GM18502 (cell line): ENCODE measurements around the gene NEK11.

ENCODE experiments used
- ATAC-seq: cut with Tn5 transposase; IDR thresholded peaks from one replicate; pipeline ENCODE4 v1.9.1; 2021; ENCODE audit warnings: mild to moderate bottlenecking; ENCODE audit not compliant: unreplicated experiment, poor library complexity

Gene NEK11

GRCh38 chr3:131110087-131110486 lies 83.4 kb downstream of the NEK11 start:
- ATAC-seq, result no peak

DNA sequence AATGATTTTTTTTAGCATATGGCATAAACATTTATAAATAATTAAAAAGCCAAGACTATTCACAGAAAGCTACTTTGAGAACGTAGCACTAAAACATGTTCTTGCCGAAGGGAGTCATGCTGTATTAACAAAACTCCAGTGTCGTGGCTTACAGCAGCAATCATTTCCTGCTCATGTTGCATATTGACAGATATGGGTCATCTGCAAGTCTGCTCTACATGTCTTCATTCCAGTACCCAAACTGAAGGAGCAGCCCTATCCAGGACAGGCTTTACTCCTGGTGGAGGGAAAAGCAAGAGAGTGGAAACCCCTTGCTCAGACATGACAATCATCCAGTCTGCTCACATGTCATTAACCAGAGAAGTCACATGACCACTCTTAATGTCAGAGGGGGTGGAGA lies 87.6 kb downstream of the NEK11 start:
- no peak for ATAC-seq

DNA sequence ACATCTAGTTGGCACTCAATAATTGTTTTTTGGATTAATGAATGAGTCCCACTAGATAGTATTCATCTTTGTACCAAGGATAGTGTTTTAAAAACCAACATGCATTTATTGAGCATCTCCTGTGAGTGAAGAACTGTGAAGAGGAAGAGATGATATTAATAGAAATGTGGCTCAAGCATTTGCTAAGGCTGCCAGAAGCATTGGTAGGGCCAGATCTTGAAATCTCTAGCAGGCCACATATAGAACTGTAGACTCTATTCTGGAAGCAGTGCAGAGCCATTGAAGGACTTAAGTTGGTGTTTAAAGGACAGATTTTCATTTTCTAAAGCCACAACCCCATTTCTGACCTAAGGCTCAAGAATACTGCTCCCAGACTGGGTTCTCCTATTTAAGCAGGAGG lies 99.0 kb downstream of the NEK11 start:
- no peak for ATAC-seq

- ATAC-seq, result no peak
Measured at GRCh38 chr3:131140891-131141290, 114.2 kb downstream of the NEK11 start.

DNA sequence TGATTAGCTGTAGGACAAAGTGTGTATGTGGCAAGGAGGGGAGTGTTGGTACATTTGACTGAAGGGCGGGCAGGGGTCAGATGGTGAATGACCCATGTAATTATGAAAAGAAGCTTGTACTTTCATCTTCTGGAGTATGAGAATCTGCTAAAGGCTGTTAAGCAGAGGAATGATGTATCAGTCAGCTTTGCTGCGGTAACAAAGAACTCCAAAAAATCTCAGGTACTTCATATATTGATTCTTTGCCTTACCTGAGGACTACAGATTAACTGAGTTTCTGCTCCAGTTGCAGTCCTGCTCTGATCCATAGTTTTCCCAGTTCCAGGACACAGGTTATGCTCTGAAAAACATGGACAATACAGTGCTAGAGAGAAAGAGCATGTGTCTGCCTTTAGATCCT lies 115.1 kb downstream of the NEK11 start:
- ATAC-seq, result no peak

GRCh38 chr3:131142580-131142979 lies 115.9 kb downstream of the NEK11 start:
- no peak for ATAC-seq

DNA sequence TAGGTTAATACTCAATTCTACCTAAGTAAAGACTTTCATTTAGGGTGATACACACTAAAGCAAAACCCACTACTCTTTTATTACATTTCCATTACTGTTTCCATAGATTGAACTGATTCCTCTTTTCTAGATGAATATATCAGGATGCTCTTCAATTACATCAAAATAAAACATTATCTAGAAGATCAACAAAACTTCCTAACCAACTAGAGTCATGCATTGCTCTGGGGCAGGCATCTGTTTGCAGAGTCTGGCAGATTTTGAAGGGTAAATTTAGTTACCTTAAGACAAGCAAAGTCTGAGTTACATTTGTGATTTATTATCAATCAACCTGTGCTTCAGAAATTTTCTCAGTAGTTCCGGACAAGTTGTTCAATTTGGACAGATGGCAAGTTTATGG lies 117.1 kb downstream of the NEK11 start:
- ATAC-seq, result no peak

- ATAC-seq, result no peak
Measured at GRCh38 chr3:131147534-131147933, 120.9 kb downstream of the NEK11 start.

GRCh38 chr3:131158434-131158833 lies 131.8 kb downstream of the NEK11 start:
- ATAC-seq, result no peak

GRCh38 chr3:131162516-131162915 lies 135.8 kb downstream of the NEK11 start:
- ATAC-seq, result no peak

DNA sequence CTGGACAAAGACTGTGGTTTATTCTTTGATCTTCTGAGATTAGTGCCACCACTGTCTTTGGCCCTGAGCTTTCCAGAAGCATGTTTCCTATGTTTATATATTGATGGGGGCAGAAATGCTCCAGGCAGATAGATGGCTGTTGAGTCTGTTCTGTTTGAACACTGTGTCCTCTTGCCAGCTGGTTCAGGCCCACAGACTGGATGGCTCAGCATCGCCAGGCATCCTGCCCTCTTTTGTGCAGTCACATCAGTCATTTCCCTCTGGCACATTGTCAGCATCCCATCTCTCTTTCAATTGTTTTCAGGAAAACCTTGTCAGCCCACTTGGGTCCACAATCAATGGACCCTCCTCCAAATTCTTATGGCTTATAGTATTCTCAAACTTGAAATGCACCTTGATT lies 141.2 kb downstream of the NEK11 start:
- no peak for ATAC-seq

- no peak for ATAC-seq
Measured at GRCh38 chr3:131169331-131169730, 142.7 kb downstream of the NEK11 start.

- no peak for ATAC-seq
Measured at GRCh38 chr3:131172502-131173200, 146.0 kb downstream of the NEK11 start.

GRCh38 chr3:131174752-131175151 lies 148.1 kb downstream of the NEK11 start:
- peak; percentile 95 for ATAC-seq

- ATAC-seq, result no peak
Measured at GRCh38 chr3:131178710-131179375, 152.2 kb downstream of the NEK11 start.

- no peak for ATAC-seq
Measured at GRCh38 chr3:131192701-131193100, 166.0 kb downstream of the NEK11 start.

DNA sequence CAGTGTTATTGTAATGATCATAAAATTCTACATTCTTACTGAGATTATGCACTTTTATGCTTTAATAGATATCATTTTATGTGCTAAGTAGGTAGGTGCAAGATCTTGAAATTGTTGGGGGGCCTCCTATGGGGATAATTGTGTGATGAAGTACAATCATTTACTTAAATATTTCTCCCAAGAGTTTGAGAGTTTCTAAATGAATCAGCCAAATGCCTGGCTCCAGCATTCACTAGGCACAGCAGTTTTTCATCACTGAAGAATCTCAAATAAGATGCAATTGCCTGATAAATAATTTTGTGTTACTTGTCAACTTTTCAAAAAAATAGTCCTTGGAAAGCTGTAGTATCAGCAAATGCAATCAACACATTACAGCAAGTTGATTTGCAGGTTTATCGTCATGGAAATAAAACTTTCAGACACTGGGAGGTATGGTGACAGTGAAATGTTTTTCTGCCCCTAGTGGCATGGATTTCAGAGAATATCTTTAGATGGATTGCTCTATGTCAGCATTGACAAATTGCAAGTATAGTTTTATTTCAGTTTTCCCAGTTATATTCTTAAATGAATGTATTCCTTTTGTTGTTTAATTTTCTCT lies 167.1 kb downstream of the NEK11 start:
- no peak for ATAC-seq

- ATAC-seq, result no peak
Measured at GRCh38 chr3:131194816-131195215, 168.1 kb downstream of the NEK11 start.

DNA sequence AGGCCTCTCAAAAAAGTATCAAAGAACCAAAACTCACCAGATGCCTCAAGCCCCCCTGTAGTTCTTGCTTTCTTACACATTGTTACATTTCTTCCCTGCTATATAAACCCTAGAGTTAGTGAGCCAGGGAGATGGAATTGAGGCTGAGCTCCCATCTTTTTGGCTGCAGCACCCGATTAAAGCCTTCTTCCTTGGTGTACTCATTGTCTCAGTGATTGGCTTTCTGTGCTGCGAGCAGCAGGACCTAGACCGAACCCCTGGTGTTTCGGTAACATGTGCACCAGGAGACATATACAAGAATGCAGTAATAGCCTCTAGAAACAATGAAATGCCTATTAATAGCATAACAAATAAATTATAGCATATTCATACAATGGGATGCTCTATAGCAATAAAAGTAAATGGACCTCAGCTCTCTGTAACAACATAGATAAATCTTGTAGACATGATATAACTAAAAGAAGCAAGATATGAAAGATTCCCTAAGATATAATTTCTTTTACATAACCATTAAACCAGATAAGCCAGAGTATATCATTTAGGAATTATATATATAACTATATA lies 174.0 kb downstream of the NEK11 start:
- ATAC-seq, result no peak

- ATAC-seq, result no peak
Measured at GRCh38 chr3:131216330-131216729, 189.7 kb downstream of the NEK11 start.

DNA sequence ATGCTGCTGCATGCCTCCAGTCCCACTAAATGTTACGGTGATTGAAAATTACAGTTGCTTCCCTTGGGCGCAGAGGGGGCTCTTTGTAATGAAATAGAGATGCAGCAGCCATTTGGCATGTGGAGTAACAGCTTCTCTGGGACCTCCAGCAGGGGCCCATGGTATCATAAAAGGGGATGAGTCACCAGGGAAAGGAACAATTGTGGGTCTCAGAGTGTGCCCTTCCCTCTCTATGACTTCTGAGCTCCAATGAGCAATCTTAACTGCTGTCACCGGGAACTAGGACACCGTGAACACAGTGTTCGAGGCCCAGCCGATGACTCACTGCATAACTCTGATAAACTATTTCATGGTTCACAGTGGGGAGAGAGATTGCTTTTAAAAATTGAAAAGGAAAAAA lies 190.1 kb downstream of the NEK11 start:
- no peak for ATAC-seq
